Pancreas (tissue), 10 donors: ENCODE measurements around the gene SPTBN1. TPM values are rescaled to one million over a fixed set of nuclear protein-coding genes. Genes with fewer than 3 reads are reported as not detected.
"Not testable (repeated sequence)": the region's sequence is repeated elsewhere in the genome, so short reads cannot be mapped to it uniquely, and the experiment has no call there.

ENCODE experiments used
- ATAC-seq, 4 donors: fragments of 200-7000 bp; cut with Tn5 transposase; one replicate each; pipeline versions ENCODE4 v1.8.0 to v1.9.1; 2020; ENCODE audit warnings: mild to moderate bottlenecking in 4 of 4, moderate library complexity in 4 of 4
- DNase-seq, 6 donors: peaks; one replicate each; pipeline ENCODE4 v3.0.0-alpha.2; 2020
- FAIRE-seq: peaks from 2 replicates; lab custom pipeline; 2012; peaks lifted over from hg19 to GRCh38; lab: Jason Lieb, UNC
- H3K27ac ChIP-seq, 4 donors: fragments of 200-600 bp; sonication (generic); 1 replicate in 3 of 4; 2 replicates in 1 of 4; pipeline versions ENCODE4 v1.5.0 to v1.8.0; 2020
- H3K27me3 ChIP-seq, 4 donors: fragments of 200-600 bp; one replicate each; pipeline ENCODE4 v1.8.0; 2021
- H3K36me3 ChIP-seq, 3 donors: fragments of 200-600 bp; sonication (generic) in 1 of 3; one replicate each; pipeline versions ENCODE4 v1.5.0 to v1.8.0; 2020 to 2021
- H3K4me1 ChIP-seq, 3 donors: fragments of 200-600 bp; one replicate each; pipeline ENCODE4 v1.8.0; 2021
- H3K4me3 ChIP-seq, 4 donors: fragments of 200-600 bp; sonication (generic) in 2 of 4; one replicate each; pipeline versions ENCODE4 v1.5.0 to v1.8.0; 2020 to 2021
- H3K9me3 ChIP-seq, 4 donors: fragments of 200-600 bp; one replicate each; pipeline ENCODE4 v1.8.0; 2021
- WGBS, 2 donors: extraction: QIAGEN DNeasy Blood & Tissue Kit; methylation state at CpG; one replicate each; pipeline ENCODE4 v1.1.7; 2013; 5-methylcytosine and 5-hydroxymethylcytosine counted together
- intact Hi-C, 3 donors: fragments of 100-400 bp; cut with DNase I; formaldehyde crosslinking; loops; one replicate each; pipeline versions ENCODE4 v1.11.1 to v1.14.2; 2022
- polyA plus RNA-seq, 2 donors: library from polyadenylated mRNA; stranded (reverse); fragments of 200-250 nt; gene quantifications; one replicate each; pipeline ENCODE4 v1.2.3, GENCODE V29; 2013
- total RNA-seq, 6 donors: library from RNA; stranded (reverse); fragmentation: NEBNext Ultra II Directional in 4 of 6; extraction: Animal tissue kit (Norgen Biotek cat#: 25700) in 4 of 6; gene quantifications; one replicate each; pipeline versions ENCODE4 v1.2.1 to v1.2.4, GENCODE V29; 2021 to 2023
- TF ChIP-seq, protein P1 (sequence below), 4 donors: fragments of 200-600 bp; sonication (generic) in 3 of 4; IDR thresholded peaks; one replicate each; pipeline versions ENCODE4 v1.5.0 to v1.8.0; 2021; ENCODE audit warnings: antibody characterized with exemption in 4 of 4
- donor health status: healthy with polysubstance abuse.
- donor health status: DM: no; HTN: no; CAD: no; lungs with moderate emphysema.
- donor health status: DM: no; HTN: no; CAD: no.
- donor health status: control.
- donor health status: control.
- donor health status: Bipolar disorder and iron deficiency.
- donor health status: DM: yes; HTN: yes; CAD: no.
- donor health status: DM: no; HTN: no; CAD: no.
- donor health status: DM: no; HTN: no; CAD: no.
- donor health status: DM: yes; HTN: yes; CAD: no.

SPTBN1 gene
- total and polyA plus RNA-seq, 8 donors: 43.8 to 192 (median 84.4) TPM

DNA sequence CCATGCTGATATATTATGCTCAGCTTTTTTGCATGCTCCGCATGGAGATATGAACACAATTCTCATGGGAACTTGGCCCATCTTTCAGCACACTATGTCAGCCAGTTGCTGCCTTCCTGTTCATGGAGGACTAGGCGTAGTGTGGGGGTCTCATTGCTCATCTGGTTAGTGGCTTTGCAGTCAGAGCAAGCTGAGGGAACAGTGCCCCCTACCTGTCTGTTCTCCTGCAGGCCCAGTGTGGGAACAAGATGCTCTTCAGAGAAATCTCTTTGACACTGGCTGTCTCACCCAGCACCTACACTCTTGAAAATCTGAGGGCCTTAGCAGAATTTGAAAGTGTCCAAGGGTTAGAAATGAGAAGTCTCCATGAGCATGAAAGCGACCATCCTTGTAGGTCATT is 47.1 kb downstream of the SPTBN1 start:
- Histone ChIP-seq H3K4me1 (peaks cover 0 to 11% (median 9%) of the 10 kb centered on the region in 3 donors), H3K27me3 (no peaks in the 10 kb centered on the region), H3K9me3 (no peaks in the 10 kb centered on the region), H3K4me3 (no peak overlapping the region), H3K27ac (no peak overlapping the region), H3K36me3 (no peaks in the 10 kb centered on the region)
- TF ChIP-seq, protein P1, sequence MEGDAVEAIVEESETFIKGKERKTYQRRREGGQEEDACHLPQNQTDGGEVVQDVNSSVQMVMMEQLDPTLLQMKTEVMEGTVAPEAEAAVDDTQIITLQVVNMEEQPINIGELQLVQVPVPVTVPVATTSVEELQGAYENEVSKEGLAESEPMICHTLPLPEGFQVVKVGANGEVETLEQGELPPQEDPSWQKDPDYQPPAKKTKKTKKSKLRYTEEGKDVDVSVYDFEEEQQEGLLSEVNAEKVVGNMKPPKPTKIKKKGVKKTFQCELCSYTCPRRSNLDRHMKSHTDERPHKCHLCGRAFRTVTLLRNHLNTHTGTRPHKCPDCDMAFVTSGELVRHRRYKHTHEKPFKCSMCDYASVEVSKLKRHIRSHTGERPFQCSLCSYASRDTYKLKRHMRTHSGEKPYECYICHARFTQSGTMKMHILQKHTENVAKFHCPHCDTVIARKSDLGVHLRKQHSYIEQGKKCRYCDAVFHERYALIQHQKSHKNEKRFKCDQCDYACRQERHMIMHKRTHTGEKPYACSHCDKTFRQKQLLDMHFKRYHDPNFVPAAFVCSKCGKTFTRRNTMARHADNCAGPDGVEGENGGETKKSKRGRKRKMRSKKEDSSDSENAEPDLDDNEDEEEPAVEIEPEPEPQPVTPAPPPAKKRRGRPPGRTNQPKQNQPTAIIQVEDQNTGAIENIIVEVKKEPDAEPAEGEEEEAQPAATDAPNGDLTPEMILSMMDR (IDR thresholded peaks at IDR 0.05): peak; percentile 19 to 28 (median 26)
- ATAC-seq: peak in 3 of 4 donors; percentile 40 to 62 (median 62)
- peak in 2 of 6 donors; percentile 11 to 30 for DNase-seq
- FAIRE-seq: no peak
- 67 to 73% methylated on average over 3 of the region's 3 CpGs for WGBS, 2 donors
- intact Hi-C loops: no loop called here

DNA sequence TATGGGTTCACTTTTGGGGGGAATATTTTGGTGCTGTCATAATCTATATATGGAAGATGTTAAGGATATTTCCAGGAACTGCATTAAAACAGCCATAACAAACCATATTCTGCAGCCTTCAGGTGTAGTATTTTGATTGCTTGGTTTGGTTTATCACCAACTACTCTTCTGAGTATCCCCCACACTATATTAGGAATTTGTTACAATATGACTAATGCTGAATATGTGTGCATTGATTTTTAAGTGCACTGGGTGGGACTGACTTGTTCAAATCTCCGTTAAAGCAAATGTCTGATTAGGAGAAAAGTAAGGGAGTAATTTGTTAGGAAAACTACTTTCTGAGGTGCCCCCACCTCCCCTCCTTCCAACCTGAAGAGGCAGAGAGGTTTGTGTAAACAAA is 47.7 kb downstream of the SPTBN1 start:
- intact Hi-C loops: no loop called here
- TF ChIP-seq, protein P1 (IDR thresholded peaks at IDR 0.05): no peak
- ATAC-seq (no peak), FAIRE-seq (no peak), DNase-seq (no peak)
- H3K27ac ChIP-seq: no peak overlapping the region
- H3K4me3 ChIP-seq: no peak overlapping the region
- WGBS, 2 donors: 41 to 53% methylated on average over 1 of the region's 1 CpG
- H3K9me3 ChIP-seq: no peaks in the 10 kb centered on the region
- H3K36me3 ChIP-seq: no peaks in the 10 kb centered on the region
- peaks cover 0 to 11% (median 4%) of the 10 kb centered on the region in 3 donors for H3K4me1 ChIP-seq
- no peaks in the 10 kb centered on the region for H3K27me3 ChIP-seq

- Histone ChIP-seq H3K4me3 (no peak overlapping the region), H3K9me3 (no peaks in the 10 kb centered on the region), H3K27me3 (no peaks in the 10 kb centered on the region), H3K36me3 (no peaks in the 10 kb centered on the region), H3K4me1 (peaks cover 0 to 3% (median 1%) of the 10 kb centered on the region in 3 donors), H3K27ac (no peak overlapping the region)
- intact Hi-C loops: no loop called here
- 50 to 57% methylated on average over 2 of the region's 2 CpGs for WGBS, 2 donors
- ATAC-seq (no peak), DNase-seq (no peak), FAIRE-seq (no peak)
- TF ChIP-seq, protein P1 (IDR thresholded peaks at IDR 0.05): no peak
Measured at GRCh38 chr2:54504866-54505265, 48.7 kb downstream of the SPTBN1 start.

GRCh38 chr2:54508541-54508940 is 52.4 kb downstream of the SPTBN1 start:
- TF ChIP-seq, protein P1 (IDR thresholded peaks at IDR 0.05): no peak
- H3K27me3 ChIP-seq: no peaks in the 10 kb centered on the region
- WGBS, 2 donors: 89 to 91% methylated on average over 6 of the region's 6 CpGs
- no peaks in the 10 kb centered on the region for H3K4me1 ChIP-seq
- FAIRE-seq (no peak), DNase-seq (no peak), ATAC-seq (no peak)
- no peak overlapping the region for H3K27ac ChIP-seq
- intact Hi-C loops: no loop called here
- H3K36me3 ChIP-seq: no peaks in the 10 kb centered on the region
- H3K4me3 ChIP-seq: no peak overlapping the region
- no peaks in the 10 kb centered on the region for H3K9me3 ChIP-seq

GRCh38 chr2:54509043-54509442 is 52.9 kb downstream of the SPTBN1 start:
- intact Hi-C loops, ATAC-seq, FAIRE-seq, H3K4me3 ChIP-seq, H3K9me3 ChIP-seq, H3K4me1 ChIP-seq, H3K27me3 ChIP-seq, H3K36me3 ChIP-seq, H3K27ac ChIP-seq, DNase-seq: not testable (repeated sequence)
- 90 to 99% methylated on average over 5 of the region's 5 CpGs for WGBS, 2 donors
